Stimulated activated CD8-positive, alpha-beta memory T cell treated with anti-CD3 and anti-CD28 coated beads, Interleukin-4, amount 100 ng/mL, for 4 hours (primary cell): ENCODE data around the gene CSK.
"Not testable (repeated sequence)": the region's sequence is repeated elsewhere in the genome, so short reads cannot be mapped to it uniquely, and the experiment has no call there.

Source experiments
- DNase-seq, 2 donors: peaks; one replicate each; pipeline ENCODE4 v3.0.0-alpha.2; 2020; ENCODE audit warnings: low read depth in 2 of 2, low spot score in 1 of 2

Gene CSK

DNA sequence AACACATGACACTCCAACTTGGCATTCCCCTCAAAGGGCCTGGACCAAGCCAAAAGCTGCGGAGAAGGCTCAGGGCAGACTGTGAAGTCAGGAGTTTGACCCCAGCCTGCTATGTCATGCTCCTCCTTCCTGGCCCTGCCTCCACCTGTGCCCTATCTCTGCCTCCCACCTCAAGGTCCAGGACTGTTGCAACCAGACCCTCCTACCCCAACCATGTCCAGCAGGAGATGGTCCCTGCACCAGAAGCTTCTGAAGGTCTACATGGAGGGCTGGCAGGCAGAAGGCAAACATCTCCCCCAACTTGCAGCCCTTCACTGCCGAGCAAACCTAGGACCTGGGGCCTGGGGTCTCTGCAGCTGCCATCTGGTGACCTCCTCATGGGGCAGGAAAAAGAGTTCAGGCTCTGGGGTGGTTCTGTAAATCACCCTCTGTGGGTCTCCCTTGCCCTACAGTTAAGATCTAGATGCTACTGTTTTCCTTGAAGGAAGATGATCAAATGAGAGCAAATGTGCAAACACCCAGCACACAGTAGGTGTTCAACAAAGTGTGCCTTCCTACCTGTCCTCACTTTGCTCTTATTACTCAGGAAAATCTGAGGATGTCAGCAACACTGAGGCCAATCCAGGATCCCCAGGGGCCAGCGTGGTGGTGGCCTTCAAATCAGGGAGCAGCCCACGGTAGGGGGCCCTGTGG is 11.5 kb upstream of the CSK start:
- no peak for DNase-seq

DNA sequence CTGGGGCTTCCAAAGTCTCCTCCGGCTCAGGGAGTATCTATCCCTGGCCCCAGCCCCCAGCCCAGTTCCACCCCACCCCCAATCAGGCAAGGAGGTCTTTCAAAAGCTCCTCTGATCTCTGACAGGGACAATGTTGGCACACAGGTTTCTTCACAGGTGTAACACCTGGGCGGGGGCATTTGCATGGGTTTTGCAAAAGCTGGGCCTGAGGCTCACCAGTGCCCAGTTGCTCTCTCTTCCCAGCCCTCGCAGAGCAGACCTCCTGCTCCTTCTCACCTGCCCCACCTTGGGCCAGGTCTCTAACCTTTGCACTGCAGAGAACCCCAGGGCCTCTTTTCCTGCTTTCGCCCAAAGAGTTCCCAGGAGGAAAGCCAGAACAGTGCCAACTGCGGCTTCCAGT is 8.6 kb upstream of the CSK start:
- no peak for DNase-seq

DNA sequence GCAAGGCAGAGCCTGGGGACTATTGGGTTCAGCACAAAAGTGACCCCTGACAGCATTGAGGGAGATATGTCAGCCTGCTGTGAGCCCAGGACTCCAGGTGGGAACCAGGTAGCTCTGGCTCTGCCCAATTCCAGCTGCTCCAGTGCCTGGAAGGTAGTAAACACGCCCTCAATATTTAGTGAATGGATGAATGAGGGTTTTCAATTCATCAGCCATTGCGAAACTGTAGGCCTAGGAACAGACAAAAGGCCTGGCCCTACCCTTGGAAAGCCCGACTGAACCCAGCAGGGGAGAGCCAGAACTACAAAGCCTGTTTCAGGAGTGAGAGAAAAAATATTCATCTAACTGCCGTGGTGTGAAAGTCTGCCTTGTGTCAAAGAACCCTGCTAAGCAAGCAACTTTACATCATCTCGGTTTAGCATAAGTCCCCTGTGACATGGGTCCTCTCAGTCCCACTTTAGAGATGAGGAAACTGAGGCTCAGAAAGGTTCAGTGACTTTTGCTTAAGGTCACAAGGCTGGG is 8.1 kb upstream of the CSK start:
- DNase-seq = no peak

DNA sequence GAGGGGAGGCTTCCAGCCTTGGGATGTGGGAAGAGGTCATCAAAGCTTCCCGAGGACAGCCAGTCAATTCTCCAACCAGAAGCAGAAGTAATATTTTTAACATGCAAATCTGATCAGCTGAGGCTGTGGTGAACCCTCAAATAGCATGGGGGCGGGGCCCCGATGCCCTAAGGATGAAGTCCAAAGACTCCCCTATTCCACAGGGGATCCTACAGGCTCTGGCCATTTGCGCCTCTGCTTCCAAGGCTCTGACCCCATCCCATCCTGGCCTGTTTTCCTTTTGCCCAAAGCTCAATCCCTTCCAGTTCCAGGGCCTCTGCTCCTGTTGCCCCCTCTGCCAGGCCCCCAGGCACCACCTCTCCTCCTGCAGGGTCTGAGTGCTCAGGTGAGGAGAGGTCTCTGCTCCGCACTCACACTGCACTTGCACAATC is 6.7 kb upstream of the CSK start:
- no peak for DNase-seq

DNA sequence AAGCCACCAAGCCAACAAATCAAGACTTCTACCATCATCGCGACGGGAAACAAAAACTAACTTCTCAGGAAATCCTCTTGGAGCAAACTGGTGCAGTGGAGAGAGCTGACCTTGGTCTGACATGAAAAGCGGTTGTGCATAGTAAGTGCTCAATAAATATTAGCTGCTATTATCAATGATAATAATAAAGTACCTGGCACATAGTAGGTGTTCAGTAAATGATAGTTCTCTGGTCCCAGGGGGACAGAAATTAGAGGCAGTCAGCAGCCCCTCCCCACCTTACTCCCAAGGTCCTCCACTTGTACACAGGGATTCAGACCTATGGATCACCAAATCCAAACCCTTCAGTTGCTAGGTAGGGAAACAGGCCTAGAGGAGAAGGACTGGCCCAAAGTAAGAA is 6.0 kb upstream of the CSK start:
- DNase-seq = no peak

DNA sequence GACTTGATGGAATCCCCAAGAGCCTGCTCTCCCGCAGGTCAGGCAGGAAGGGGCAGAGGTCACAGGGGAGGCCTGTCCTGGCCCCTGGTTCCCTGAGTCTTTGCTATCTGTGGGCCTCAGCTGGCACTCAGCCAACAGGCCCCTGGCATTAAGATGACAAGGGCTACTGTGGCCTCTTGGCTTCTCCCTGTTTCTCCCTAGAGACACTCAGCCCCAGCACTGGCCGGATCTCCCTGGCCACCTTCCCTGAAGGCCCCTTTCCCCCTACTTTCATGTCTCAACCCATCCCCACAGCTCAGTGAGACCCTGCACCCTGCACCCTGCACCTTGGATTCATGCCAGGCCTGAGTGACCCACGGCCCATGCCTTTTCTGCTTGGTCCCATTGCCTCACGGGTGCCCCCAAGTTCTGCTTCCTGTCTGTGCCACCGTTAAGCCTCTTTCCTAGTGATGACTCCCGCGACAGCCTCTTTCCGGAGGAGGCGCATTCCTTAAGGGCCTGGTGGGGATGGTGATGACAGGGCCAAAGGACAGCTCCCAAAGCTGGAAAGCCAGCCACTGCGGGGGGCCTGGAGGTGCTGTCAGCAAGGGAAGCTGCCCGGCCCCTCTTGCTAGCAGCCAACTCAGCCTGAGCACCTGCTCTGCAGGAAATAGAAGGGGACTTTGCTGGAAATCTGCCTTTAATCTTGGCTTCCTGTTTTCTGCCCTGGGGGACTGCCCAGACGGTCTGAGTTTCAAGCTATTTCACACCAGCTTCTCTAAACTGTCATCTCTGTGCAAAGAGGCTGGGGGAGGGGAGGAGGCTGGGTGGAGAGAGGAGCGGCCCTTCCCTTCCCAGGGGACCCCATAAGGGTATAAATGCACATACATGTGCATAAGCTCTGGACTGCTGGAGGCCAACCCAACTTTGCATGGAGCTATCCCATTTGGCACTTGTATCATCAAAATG is 4.8 kb upstream of the CSK start:
- DNase-seq = no peak

DNA sequence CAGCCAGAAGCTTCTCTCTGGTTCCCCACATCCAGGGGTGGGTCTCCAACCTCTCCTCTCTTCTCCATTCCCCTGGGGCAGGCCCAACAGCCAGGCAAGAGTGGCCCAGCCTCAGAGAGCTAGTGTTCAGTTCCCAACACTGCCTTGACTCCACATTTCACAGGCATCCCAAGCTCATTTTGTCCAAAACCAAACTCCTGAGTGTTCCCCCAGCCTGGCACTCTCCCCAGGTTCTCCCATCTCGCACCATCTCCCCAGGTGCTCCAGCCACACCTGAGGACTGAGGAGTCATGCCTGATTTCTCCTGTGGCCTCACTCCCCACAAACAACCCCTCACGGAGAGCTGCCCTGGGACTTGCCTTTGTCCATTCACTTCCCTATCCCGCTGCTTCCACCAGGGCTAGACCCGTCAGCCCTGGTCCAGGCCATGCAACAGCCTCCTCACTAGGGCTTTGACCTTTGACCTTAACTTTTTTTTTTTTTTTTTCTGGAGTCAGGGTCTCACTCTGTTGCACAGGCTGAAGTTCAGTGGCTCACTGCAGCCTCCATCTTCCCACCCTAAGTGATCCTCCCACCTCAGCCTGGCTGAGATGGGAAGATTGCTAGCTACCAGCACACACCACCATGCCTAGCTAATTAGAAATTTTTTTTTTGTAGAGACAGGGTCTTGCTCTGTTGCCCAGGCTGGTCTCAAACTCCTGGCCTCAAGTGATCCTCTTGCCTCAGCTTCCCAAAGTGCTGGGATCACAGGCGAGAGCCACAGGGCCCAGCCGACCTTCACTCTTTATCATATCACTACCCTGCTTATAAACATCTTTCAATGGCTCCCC is 3.9 kb upstream of the CSK start:
- no peak for DNase-seq

DNA sequence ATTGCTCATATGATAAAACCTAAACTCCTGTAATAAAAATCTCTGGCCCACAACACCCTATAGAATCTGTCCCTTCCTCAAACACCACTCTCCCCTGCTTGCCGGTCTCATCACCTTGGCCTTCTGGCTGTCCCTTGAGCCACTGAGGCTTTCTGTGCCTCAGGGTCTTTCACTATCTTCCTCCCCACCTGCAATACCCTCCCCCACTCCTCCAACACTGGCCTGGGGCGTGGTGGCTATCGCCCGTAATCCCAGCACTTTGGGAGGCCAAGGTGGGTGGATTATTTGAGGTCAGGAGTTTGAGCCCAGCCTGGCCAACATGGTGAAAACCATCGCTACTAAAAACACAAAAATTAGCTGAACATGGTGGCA is 3.3 kb upstream of the CSK start:
- no peak for DNase-seq

DNA sequence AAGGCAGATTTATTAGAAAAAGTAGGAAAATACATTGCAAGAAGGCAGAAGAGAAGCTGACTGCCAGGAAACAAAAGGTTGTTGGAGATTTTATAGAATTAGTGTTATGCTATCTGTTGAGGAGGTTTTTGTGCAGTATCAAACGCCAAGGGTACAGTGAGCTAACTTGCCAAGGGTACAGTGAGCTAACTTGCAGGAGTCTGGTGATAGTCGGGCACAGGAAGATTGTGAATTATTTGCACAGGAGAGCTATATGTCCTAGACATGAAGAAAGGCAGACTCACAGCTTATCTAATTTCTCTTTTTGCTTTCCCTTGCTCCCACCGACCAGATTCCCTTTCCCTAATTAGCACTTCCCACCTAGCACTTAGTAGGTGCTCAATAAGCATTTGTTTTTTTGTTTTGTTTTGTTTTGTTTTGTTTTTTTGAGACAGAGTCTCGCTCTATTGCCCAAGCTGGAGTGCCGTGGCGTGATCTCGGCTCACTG is 2.7 kb upstream of the CSK start:
- DNase-seq = no peak

DNA sequence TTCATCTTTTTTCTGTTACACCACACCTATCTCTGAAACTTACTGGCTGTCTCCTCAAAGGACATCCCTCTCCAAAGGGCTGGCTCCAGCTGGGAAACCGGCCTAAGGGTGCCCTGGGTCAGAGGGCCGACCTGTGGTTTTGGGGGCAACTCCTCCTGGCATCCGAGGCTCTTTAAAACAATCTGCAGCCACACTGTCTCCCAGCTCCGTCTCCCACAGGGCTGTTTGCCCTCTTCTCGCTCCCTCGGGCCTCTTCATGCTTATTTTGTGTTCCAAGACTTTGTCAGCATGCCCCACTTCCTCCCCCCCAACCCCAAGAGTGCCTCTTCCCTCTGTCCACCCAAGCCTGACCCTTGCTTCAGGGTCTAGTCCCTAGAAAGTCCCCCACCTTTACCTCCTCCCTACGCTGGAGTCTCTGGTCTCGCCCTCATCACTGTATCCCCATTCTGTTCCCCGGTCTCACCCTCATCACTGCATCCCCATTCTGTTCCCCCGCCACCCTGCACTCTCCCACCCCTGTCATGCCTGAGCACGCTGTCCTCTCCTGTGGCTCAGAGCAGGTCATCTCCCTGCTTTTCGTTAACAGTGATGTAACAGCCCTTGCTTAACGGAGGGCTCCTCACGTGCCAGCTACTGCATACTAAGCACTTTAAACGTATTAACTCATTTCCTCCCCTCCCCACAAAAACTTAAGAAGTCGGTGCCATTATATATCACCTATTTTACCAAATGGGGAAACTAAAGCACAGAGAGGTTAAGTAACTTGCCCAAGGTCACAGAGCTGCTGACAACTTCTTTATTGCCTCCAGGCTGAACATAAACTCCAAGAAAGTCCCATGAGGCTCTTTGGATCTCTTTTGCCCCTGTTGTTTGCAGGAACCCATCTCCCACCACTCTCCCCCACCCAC is 1.1 kb upstream of the CSK start:
- no peak for DNase-seq

DNA sequence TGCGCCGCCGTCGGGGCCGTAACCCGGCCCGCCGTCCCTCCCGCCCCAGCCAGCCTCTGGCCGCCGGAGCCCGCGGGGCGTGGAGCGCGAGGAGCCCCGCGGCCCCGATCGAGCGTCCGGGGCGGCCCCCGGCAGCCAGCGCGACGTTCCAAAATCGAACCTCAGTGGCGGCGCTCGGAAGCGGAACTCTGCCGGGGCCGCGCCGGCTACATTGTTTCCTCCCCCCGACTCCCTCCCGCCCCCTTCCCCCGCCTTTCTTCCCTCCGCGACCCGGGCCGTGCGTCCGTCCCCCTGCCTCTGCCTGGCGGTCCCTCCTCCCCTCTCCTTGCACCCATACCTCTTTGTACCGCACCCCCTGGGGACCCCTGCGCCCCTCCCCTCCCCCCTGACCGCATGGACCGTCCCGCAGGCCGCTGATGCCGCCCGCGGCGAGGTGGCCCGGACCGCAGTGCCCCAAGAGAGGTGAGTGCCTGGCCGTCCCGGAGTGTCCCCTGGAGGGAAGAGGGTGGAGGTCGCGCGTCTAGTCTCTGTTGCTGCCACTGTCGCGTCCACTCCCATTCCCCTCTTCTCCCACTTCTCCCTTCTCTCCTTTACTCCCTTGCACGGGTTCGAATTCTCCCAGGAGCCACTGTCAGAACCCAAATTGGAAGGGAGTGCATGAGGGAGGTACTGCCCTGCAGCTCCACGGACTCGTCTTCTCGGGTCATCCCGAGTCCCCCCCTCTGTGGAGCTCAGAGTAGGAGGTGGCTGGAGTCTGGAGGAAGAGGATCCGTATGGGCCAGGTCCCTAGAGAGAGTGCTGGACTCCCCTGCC is 585 bp downstream of the CSK start:
- DNase-seq = no peak

DNA sequence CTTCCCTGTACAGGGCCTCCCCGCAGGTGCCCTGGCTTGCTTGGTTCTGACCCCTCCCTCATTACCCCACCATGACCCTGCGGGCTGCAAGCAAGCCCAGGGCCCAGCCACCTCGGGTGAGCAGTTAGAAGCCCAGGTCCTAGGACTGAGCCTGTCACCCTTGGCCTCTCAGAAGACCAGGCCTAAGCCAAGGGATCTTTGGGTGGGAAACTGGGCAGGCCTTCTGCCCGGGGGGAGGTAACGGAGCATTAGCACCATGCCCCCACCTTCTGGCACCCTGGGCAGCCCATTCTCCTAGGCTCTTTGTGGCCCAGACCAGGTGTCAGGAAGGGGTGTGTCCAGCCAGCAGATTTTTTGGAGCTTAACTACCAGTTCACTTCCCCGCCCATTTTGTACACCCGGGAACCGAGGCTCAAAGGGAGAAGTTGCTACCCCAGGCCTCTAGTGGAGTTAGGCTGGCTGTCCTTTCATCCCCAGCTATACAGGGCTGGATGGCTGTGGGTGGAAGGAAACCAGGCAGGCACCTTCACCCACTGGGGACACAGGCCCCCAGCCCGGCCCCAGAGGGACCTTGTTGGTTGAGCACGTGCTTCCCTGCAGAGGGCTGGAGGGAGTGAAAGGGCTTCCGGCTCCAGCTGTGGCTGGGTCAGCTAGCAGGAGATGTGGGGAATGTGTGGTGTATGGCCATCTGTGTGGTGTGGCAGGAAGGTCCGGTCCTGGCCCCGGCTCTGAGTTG is 1.4 kb downstream of the CSK start:
- DNase-seq = no peak

DNA sequence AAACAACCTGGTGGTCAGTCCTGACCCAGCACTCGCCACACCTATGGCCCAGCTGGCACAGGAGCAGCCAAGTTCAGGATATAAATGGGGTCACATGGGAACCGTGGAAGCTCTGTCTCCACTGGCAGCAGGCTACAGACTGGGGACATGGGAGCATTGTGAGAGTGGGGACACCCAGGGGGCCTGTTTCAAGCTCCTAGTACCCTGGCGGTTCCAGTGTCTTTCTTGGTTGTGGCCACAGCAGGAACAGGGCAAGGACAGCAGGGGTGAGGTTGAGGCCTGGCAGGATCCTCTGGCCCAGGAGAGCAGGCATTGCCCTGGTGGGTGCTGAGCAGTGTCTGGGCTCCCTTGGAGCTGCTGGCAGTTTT is 1.9 kb downstream of the CSK start:
- no peak for DNase-seq

DNA sequence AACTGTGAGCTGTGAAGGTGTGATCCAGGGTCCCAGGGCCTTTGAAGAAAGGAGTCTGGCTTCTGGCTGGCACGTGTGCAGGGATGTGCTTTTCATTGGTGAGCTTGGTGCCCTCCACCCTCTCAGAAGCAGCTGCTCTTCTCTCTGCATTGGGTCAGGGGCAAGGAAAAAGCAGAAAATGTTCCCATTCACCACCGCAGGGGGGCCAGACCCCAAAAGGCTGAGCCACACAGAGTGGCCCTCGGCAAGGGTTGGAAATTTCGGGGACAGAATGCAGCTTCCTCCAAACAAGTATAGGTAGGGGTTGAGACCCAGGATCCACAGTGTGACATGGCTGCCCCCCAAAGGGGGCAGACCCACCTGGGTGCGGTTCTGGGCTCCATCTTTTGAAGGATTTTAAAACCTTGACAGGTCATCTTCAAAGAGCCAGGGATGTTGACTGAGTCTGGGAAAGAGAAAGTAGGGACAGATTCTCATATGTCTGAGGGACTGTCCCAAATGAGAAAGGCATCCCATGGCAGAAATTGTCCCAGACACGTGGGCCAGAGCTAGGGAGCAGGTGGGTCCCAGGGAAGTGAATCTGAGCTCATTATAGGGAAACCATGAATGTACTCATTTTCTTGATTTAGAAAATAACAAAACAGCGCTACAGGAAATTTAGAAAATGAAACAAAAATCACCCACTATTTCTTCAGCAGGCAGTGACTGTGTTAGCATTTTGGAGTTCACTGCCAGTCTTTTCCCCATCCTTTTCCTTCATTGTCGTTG is 2.7 kb downstream of the CSK start:
- no peak for DNase-seq

DNA sequence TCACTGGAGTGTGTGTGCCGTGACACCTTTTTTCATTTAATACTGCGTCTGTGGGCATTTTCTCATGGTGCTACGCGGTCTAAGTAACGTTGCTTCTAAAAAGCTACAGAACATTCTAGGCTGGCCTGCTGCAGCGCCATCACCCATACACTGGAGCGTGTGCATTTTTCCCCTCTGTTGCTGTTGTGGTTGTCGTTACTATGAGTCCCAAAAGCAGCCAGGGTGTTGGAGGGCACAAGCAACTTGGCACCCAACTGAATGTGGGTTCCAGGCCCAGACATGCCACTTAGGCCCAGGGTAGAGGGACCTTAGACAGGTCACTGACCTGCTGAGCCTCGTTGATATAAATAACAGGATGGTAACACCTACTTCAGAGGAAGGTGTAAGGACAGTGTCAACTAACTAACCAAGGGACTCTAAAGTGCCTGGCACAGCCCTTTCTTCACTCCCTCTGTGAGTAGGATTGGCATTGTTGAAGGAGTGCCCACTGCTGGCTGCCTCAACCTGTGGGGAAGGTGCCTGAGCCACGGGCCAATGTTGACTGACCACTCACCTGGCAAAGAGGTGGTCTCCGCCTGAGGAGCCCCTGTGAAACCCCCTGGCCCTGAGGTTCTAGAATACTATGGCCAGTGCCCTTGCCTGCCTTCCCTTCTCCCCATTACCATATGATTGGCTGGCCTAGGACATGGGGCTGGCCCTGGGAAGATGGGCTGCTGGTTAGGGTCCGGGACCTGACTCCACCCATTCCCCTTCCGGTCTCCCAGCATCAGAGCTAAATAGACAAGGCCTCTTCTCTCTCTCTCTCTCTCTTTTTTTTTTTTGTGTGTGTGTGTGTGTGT is 3.5 kb downstream of the CSK start:
- no peak for DNase-seq

DNA sequence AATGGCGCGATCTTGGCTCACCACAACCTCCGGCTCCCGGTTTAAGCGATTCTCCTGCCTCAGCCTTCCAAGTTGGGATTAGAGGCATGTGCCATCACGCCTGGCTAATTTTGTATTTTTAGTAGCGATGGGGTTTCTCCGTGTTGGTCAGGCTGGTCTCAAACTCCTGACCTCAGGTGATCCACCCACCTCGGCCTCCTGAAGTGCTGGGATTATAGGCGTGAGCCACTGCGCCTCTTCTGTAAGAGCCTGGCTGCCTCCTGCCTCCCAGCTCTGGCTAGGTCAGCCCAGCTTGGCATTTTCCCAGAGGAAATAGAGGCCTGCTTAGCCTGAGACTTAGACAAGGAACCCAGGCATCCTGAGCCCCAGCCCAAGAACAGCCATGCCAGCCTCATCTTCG is 4.2 kb downstream of the CSK start:
- not testable (repeated sequence) for DNase-seq

DNA sequence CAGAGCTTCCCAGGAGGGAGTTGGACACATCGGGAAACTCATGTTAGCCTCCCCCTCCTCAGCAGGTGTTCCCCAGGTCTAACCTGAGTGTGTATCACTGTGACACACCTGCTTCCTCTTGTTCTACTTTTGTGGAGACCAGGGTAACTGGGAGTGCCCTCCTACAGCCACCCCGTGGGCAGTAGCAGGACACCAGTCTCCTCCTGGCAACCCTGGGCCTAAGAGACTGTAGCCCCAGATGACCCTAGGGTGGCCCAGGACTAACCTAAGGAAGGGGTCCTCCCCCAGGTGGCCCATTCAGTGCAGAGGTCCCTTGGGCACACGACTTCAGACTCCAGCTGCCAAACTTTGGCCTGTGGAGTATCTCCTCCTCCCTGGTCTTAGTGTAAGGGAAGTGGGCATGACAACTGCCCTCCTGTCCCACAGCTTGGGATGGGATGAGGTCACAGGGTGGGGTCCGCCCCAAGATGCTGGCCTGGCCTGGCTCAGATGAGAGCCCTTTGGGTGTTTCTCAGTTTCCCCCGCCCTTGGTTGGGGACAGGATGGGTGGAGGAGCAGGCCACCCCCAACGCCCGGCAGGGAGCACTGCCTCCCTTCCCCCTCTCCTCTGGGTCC is 4.8 kb downstream of the CSK start:
- no peak for DNase-seq
